H1 (cell line): ENCODE results near the gene SLC25A42. TPM values are rescaled to one million over a fixed set of nuclear protein-coding genes. Genes with fewer than 3 reads are reported as not detected.
"Not testable (repeated sequence)": the region's sequence is repeated elsewhere in the genome, so short reads cannot be mapped to it uniquely, and the experiment has no call there.

Experiments
- CTCF ChIA-PET: fragments of 300-600 bp; sonication (Branson Sonifier 250); formaldehyde crosslinking; loops from one replicate; lab custom pipeline; 2021; ENCODE audit not compliant: partially characterized antibody; lab: Charles Lee
- POLR2A ChIA-PET: fragments of 300-600 bp; sonication (Branson Sonifier 250); formaldehyde crosslinking; loops from one replicate; lab custom pipeline; 2021; ENCODE audit warnings: inconsistent platforms; ENCODE audit not compliant: partially characterized antibody; lab: Charles Lee
- DNase-seq, 2 experiments: peaks; one replicate each; pipeline versions ENCODE4 v3.0.0 to v3.0.0-alpha.2; 2010 to 2022; ENCODE audit warnings: low spot score in 2 of 2, low read depth in 1 of 2, mixed read lengths in 1 of 2
- FAIRE-seq: peaks from 2 replicates; lab custom pipeline; 2011; peaks lifted over from hg19 to GRCh38; lab: Jason Lieb, UNC
- H2AFZ ChIP-seq: 2 replicates; pipeline ENCODE4 v1.8.1; 2012; ENCODE audit warnings: low read length, inconsistent platforms
- H2AK5ac ChIP-seq: 2 replicates; pipeline ENCODE4 v1.6.1; 2013; ENCODE audit warnings: low read depth, low read length
- H2BK120ac ChIP-seq: replicated peaks from 2 replicates; pipeline ENCODE3; 2013; ENCODE audit warnings: low read depth, low read length, inconsistent platforms
- H2BK12ac ChIP-seq: 2 replicates; pipeline ENCODE4 v1.6.1; 2013; ENCODE audit warnings: low read depth, low read length
- H2BK15ac ChIP-seq: 2 replicates; pipeline ENCODE4 v1.6.1; 2013; ENCODE audit warnings: low read length
- H2BK20ac ChIP-seq: 2 replicates; pipeline ENCODE4 v1.6.1; 2013; ENCODE audit warnings: low read length
- H2BK5ac ChIP-seq: 2 replicates; pipeline ENCODE4 v1.6.1; 2013; ENCODE audit warnings: low read depth, low read length
- H3K14ac ChIP-seq: 2 replicates; pipeline ENCODE4 v1.6.1; 2013; ENCODE audit warnings: inconsistent platforms; ENCODE audit not compliant: insufficient read length
- H3K18ac ChIP-seq: 2 replicates; pipeline ENCODE4 v1.6.1; 2013; ENCODE audit warnings: low read length; ENCODE audit errors: extremely low read depth
- H3K23ac ChIP-seq: 2 replicates; pipeline ENCODE4 v1.6.1; 2013; ENCODE audit warnings: inconsistent platforms; ENCODE audit not compliant: insufficient read length
- H3K23me2 ChIP-seq: 2 replicates; pipeline ENCODE4 v1.6.1; 2013; ENCODE audit warnings: low read depth, low read length
- H3K27ac ChIP-seq: 2 replicates; pipeline ENCODE4 v1.6.1; 2011; ENCODE audit warnings: low read depth, low read length, inconsistent platforms
- H3K27me3 ChIP-seq, 4 experiments: replicated peaks in 1 of 4; 1 replicate in 1 of 4; 2 replicates in 3 of 4; pipeline versions ENCODE4 v1.6.1 to v1.8.1; 2011 to 2013; ENCODE audit warnings: low read length in 3 of 4, mild to moderate bottlenecking in 3 of 4, inconsistent platforms in 2 of 4, mixed read lengths in 2 of 4, moderate library complexity in 1 of 4; ENCODE audit not compliant: control insufficient read depth in 3 of 4, insufficient read depth in 3 of 4; ENCODE audit errors: extremely low read depth in 1 of 4
- H3K36me3 ChIP-seq, 4 experiments: 2 replicates each; pipeline versions ENCODE4 v1.6.1 to v1.8.1; 2011 to 2013; ENCODE audit warnings: mild to moderate bottlenecking in 4 of 4, low read length in 3 of 4, moderate library complexity in 2 of 4, control low read depth in 1 of 4, inconsistent platforms in 1 of 4; ENCODE audit not compliant: insufficient read depth in 4 of 4, control insufficient read depth in 2 of 4
- H3K4ac ChIP-seq: replicated peaks from 2 replicates; pipeline ENCODE3; 2013; ENCODE audit warnings: low read length, low read depth, mixed read lengths, inconsistent platforms; ENCODE audit not compliant: insufficient read length
- H3K4me1 ChIP-seq, 4 experiments: replicated peaks in 1 of 4; 1 replicate in 1 of 4; 2 replicates in 3 of 4; pipeline versions ENCODE4 v1.6.1 to v1.8.1; 2011 to 2013; ENCODE audit warnings: low read length in 3 of 4, inconsistent platforms in 2 of 4, mixed read lengths in 1 of 4; ENCODE audit not compliant: insufficient read depth in 4 of 4, control insufficient read depth in 3 of 4
- H3K4me2 ChIP-seq, 2 experiments: 2 replicates each; pipeline versions ENCODE4 v1.6.1 to v1.8.1; 2011 to 2013; ENCODE audit warnings: low read depth in 2 of 2, low read length in 2 of 2, control low read depth in 1 of 2, inconsistent platforms in 1 of 2, mild to moderate bottlenecking in 1 of 2; ENCODE audit not compliant: insufficient read depth in 1 of 2
- H3K4me3 ChIP-seq, 4 experiments: fragments of 200-600, 300-600 bp in 1 of 4; sonication (generic), shearing (Covaris generic), sonication (Bioruptor Twin) in 1 of 4; 2 replicates each; pipeline versions ENCODE4 v1.5.1 to v1.8.1; 2011 to 2016; ENCODE audit warnings: low read length in 4 of 4, low read depth in 3 of 4, control low read depth in 2 of 4, inconsistent platforms in 2 of 4, mild to moderate bottlenecking in 2 of 4, mixed read lengths in 1 of 4, moderate library complexity in 1 of 4; ENCODE audit not compliant: insufficient read depth in 2 of 4; ENCODE audit errors: extremely low read depth in 1 of 4
- H3K56ac ChIP-seq: replicated peaks from 2 replicates; pipeline ENCODE3; 2013; ENCODE audit warnings: low read depth, mild to moderate bottlenecking, mixed read lengths, low read length, inconsistent platforms; ENCODE audit not compliant: insufficient read length
- H3K79me1 ChIP-seq: 2 replicates; pipeline ENCODE4 v1.6.1; 2013; ENCODE audit warnings: low read depth, low read length, control low read depth
- H3K79me2 ChIP-seq, 2 experiments: 2 replicates each; pipeline versions ENCODE4 v1.6.1 to v1.8.1; 2012 to 2013; ENCODE audit warnings: low read length in 2 of 2, mild to moderate bottlenecking in 2 of 2, inconsistent platforms in 1 of 2; ENCODE audit not compliant: insufficient read depth in 2 of 2, control insufficient read depth in 1 of 2
- H3K9ac ChIP-seq, 4 experiments: replicated peaks in 1 of 4; 1 replicate in 1 of 4; 2 replicates in 3 of 4; pipeline versions ENCODE4 v1.6.1 to v1.8.1; 2011 to 2013; ENCODE audit warnings: low read depth in 3 of 4, low read length in 3 of 4, control low read depth in 2 of 4, mild to moderate bottlenecking in 2 of 4, moderate library complexity in 2 of 4, inconsistent platforms in 1 of 4; ENCODE audit errors: extremely low read depth in 1 of 4
- H3K9me3 ChIP-seq, 2 experiments: 2 replicates each; pipeline versions ENCODE4 v1.6.1 to v1.8.1; 2012 to 2013; ENCODE audit warnings: mild to moderate bottlenecking in 2 of 2, moderate library complexity in 2 of 2, control low read depth in 1 of 2, inconsistent platforms in 1 of 2, low read depth in 1 of 2, low read length in 1 of 2, mixed read lengths in 1 of 2; ENCODE audit not compliant: insufficient read depth in 2 of 2
- H4K20me1 ChIP-seq, 2 experiments: replicated peaks in 1 of 2; 2 replicates each; pipeline versions ENCODE3 to v1.8.1; 2011 to 2013; ENCODE audit warnings: inconsistent platforms in 2 of 2, low read length in 2 of 2, mild to moderate bottlenecking in 1 of 2; ENCODE audit not compliant: insufficient read depth in 2 of 2, control insufficient read depth in 1 of 2
- H4K5ac ChIP-seq: 2 replicates; pipeline ENCODE4 v1.6.1; 2013; ENCODE audit warnings: low read length, low read depth, mixed read lengths, inconsistent platforms; ENCODE audit not compliant: insufficient read length
- H4K8ac ChIP-seq: 2 replicates; pipeline ENCODE4 v1.8.0; 2013; ENCODE audit warnings: mild to moderate bottlenecking, moderate library complexity, low read length, inconsistent platforms; ENCODE audit not compliant: insufficient read depth; ENCODE audit errors: extremely low read depth
- H4K91ac ChIP-seq: replicated peaks from 2 replicates; pipeline ENCODE3; 2013; ENCODE audit warnings: low read length, mixed read lengths, inconsistent platforms; ENCODE audit not compliant: insufficient read length
- CTBP2 ChIP-seq: IDR thresholded peaks from 2 replicates; pipeline ENCODE4 v1.7.0; 2011; ENCODE audit warnings: borderline replicate concordance, mild to moderate bottlenecking, moderate library complexity, mixed read lengths, low read length; ENCODE audit not compliant: insufficient read depth, insufficient read length
- EZH2 ChIP-seq: fragments of 200-600 bp; sonication (generic); IDR thresholded peaks from 2 replicates; pipeline ENCODE4 v1.7.1; 2012; ENCODE audit warnings: low read depth, mild to moderate bottlenecking, moderate library complexity, low read length, inconsistent platforms; ENCODE audit not compliant: severe bottlenecking
- PHF8 ChIP-seq: fragments of 200-600 bp; sonication (generic); conservative IDR thresholded peaks from 2 replicates; pipeline ENCODE4 v1.7.1; 2012; ENCODE audit warnings: low read depth, mild to moderate bottlenecking, inconsistent platforms, low read length, moderate library complexity
- SIN3A ChIP-seq, 2 experiments: IDR thresholded peaks in 1 of 2; conservative IDR thresholded peaks in 1 of 2; 2 replicates each; pipeline ENCODE4 v1.6.1; 2011 to 2012; ENCODE audit warnings: low read length in 2 of 2, improper control_type of control experiment in 1 of 2, low read depth in 1 of 2, mild to moderate bottlenecking in 1 of 2
- WGBS, 2 experiments: shearing (Covaris generic) in 1 of 2; methylation state at CpG; one replicate each; pipeline versions ENCODE4 v1.1.6 to v1.1.7; 2013 to 2015; ENCODE audit warnings: low lambda C conversion rate in 2 of 2, mixed read lengths in 2 of 2, inconsistent platforms in 1 of 2, low coverage in 1 of 2, missing lambda C conversion rate in 1 of 2; ENCODE audit not compliant: insufficient replicate concordance in 2 of 2, insufficient coverage in 1 of 2, insufficient read length in 1 of 2; ENCODE audit errors: extremely low coverage in 1 of 2, missing lambda C conversion rate in 1 of 2; 5-methylcytosine and 5-hydroxymethylcytosine counted together
- polyA plus RNA-seq, 7 experiments: library from polyadenylated mRNA; depleted of rRNA in 3 of 7; stranded (reverse) in 5 of 7; unstranded in 2 of 7; fragments of >200 nt in 5 of 7; fragments of 200-250 nt in 2 of 7; gene quantifications; 1 replicate in 5 of 7; 2 replicates in 1 of 7; 4 replicates in 1 of 7; pipeline versions ENCODE4 v1.2.1 to v1.2.3, GENCODE V29; 2011 to 2013; ENCODE audit warnings: missing spikeins in 2 of 7, mixed read lengths in 2 of 7
- total RNA-seq: library from RNA; stranded (reverse); fragmentation: NEBNext Ultra II Directional; extraction: Animal tissue kit (Norgen Biotek cat#: 25700); gene quantifications from 2 replicates; pipeline ENCODE4 v1.2.1, GENCODE V29; 2021

SLC25A42 gene
- total and polyA plus RNA-seq, 2 of the 8 experiments (the other 6 are each of a cell fraction or from before 2014, with no cell fraction given): 5.9 to 6.2 TPM

DNA sequence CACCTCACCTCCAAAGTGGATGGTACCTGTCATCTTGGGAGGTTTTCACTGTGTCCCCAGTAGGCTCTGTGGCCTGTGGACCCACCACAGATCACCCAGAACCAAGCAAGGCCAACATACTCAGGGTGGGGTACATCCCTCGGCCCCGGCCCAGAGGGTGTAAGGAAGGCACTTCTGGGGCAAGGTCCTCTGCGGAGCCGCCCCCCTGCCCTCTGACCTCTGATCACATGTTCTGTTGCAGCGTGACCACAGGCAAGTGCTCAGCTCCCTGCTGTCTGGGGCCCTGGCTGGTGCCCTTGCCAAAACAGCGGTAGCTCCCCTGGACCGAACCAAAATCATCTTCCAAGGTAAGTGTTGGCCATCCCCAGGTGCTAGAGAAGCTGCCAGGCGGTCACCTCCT is 37.7 kb downstream of the SLC25A42 start (continued):
- TF ChIP-seq PHF8 (no peak), SIN3A (conservative IDR thresholded peaks at IDR 0.05 in 1 of 2, IDR thresholded peaks at IDR 0.05 in 1 of 2; ENCODE audit: low read depth in 1 of 2, low read length in 2 of 2) (no peak), CTBP2 (no peak), EZH2 (no peak)

DNA sequence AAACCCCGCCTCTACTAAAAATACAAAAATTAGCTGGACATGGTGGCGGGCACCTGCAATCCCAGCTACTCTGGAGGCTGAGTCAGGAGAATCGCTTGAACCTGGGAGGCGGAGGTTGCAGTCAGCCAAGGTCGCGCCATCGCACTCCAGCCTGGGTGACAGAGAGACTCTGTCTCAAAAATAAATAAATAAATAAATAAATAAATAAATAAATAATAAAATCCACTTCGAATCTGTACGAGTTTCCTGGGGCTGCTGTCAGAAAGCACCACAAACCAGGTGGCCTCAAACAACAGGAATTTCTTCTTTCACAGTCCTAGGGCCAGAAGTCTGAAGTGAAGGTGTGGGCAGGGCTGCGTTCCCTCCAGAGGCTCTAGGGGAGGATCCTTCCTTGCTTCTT is 38.8 kb downstream of the SLC25A42 start:
- WGBS, 2 experiments: 97% methylated on average over 10 of the region's 10 CpGs; no CpG with 5 or more reads in 1 of the 2 experiments
- not testable (repeated sequence) for H2BK20ac ChIP-seq, H3K4me3 ChIP-seq, H3K4ac ChIP-seq, H4K8ac ChIP-seq, H3K27me3 ChIP-seq, H2BK12ac ChIP-seq, H3K79me1 ChIP-seq, H2BK120ac ChIP-seq, H3K9ac ChIP-seq, H3K9me3 ChIP-seq, H3K14ac ChIP-seq, H3K36me3 ChIP-seq, H3K79me2 ChIP-seq, H3K4me2 ChIP-seq, H3K23ac ChIP-seq, H3K18ac ChIP-seq, H3K27ac ChIP-seq, H2BK5ac ChIP-seq, FAIRE-seq, H2AK5ac ChIP-seq, H2AFZ ChIP-seq, DNase-seq, H4K5ac ChIP-seq, H3K23me2 ChIP-seq, H4K20me1 ChIP-seq, H2BK15ac ChIP-seq, H3K56ac ChIP-seq, H4K91ac ChIP-seq
- ChIA-PET POLR2A (interaction anchor here (1.2 to 5.7 kb wide), 3 partner anchors 12 to 39 kb away, joined by 3 to 31 read pairs (median 21); partner anchors contain the start of gene SLC25A42), CTCF (interaction anchor here (0.6 to 1.9 kb wide), 3 partner anchors 13 to 49 kb away, joined by 3 to 7 read pairs (median 3); no protein-coding TSS in a partner anchor)
- H3K4me1 ChIP-seq: peaks cover 0 to 14% (median 9%) of the 10 kb centered on the region in 4 experiments; a peak in 6 of 7 replicates
